ENCODE data around the gene JAKMIP3.

JAKMIP3 gene

DNA sequence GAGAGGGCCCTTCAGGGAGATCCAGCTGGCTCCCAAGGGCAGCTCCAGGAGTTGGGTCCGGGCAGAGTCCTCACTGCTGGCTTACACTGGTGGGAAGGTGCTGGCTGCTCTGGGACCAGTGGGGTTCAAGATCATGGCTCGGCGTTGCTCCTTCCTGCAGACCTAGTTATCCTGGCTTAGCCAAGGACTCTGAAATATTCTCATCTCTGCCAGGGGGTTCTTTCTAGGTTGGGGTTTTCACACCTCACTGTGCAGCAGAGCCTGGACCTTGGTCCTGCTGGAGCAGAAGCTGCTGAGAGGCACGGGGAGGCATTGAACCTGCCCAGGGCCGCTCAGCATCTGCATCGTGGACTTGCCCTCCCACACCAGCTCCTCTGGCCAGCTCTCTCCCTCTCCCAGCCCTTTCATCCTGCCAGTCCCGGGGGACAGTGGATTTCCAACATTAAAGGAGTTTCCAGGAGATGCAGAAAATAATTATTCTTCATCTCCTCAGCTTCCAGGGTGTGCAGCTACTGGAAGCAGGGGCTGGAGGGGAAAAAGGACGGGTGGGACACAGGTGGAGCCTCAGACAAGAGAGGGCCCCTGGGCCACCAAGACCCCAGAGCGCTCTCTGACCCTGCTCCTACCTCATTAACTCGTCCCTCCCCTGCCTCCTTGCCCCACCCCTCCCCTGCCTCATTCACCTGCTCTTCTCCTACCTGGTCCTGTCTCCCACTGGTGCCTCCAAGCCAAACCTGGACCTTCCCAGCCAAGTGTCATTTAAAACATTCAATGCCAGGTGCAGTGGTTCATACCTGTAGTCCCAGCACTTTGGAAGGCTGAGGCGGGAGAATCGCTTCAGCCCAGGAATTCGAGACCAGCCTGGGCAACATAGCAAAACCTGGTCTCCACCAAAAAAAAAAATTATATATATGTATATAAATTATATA is 42.5 kb downstream of the JAKMIP3 start:
- TF ChIP-seq, protein P1, sequence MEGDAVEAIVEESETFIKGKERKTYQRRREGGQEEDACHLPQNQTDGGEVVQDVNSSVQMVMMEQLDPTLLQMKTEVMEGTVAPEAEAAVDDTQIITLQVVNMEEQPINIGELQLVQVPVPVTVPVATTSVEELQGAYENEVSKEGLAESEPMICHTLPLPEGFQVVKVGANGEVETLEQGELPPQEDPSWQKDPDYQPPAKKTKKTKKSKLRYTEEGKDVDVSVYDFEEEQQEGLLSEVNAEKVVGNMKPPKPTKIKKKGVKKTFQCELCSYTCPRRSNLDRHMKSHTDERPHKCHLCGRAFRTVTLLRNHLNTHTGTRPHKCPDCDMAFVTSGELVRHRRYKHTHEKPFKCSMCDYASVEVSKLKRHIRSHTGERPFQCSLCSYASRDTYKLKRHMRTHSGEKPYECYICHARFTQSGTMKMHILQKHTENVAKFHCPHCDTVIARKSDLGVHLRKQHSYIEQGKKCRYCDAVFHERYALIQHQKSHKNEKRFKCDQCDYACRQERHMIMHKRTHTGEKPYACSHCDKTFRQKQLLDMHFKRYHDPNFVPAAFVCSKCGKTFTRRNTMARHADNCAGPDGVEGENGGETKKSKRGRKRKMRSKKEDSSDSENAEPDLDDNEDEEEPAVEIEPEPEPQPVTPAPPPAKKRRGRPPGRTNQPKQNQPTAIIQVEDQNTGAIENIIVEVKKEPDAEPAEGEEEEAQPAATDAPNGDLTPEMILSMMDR (IDR thresholded peaks at IDR 0.05; ENCODE audit: low read depth, low read length): no peak
- no peak overlapping the region for H3K4me3 ChIP-seq (ENCODE audit: low read depth, low read length)

DNA sequence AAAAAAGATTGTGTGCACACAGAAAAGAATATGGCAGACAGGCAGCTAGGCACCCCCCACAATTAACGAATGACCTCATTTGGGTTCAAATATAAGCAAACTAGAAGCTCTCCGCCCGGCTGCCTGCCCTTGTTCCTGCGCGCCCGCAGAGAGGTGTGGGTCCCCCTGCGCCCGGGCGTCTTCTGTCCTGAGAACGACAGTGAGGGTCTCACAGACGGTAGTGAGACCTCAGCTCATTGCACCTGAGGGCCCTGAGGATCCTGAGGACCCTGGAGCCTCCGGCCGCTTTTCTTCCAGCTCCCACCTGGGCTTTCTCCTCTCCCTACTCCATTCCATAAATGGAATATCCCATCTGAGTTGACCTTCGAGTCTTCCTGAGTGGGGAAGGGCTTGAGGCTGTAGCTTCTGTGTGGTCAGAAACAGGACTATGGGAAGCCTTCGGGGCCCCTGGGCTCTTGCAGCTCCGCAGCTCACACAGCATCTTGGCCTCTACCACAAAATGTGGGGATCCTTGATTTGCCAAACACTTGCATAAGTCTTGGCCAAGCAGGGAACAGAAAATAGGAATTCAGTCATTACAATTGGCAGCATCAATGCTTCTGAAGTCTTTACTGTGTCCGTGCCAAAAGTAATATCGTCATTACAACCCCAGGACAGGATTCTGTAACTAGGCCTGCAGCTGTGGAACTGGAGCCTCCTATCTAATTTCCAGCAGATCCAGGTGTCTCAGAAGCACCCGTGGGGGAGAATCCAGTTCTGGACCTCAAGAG is 43.8 kb downstream of the JAKMIP3 start:
- TF ChIP-seq, protein P1 (IDR thresholded peaks at IDR 0.05; ENCODE audit: low read depth, low read length): no peak
- no peak overlapping the region for H3K4me3 ChIP-seq (ENCODE audit: low read depth, low read length)

DNA sequence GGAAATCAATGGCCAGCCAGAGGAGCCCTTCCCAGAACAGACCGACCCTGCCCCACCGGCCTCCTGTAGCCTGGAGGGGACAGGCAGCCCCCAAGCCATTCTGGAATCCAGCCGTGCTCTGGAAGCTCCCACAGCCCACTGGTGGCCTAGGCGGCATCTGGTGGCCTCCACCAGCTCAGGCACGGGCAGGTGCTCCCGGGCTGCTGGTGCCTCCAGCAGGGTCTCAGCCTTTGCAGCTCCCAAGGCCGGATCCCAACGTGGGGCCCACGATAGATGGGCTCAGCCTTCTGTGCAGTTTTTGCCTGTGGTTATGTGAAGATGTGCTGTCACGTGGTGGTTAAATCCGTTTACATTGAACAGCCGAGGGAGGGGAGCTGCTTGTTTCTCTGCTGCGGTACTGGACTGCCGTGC is 44.4 kb downstream of the JAKMIP3 start:
- TF ChIP-seq, protein P1 (IDR thresholded peaks at IDR 0.05; ENCODE audit: low read depth, low read length): no peak
- H3K4me3 ChIP-seq (ENCODE audit: low read depth, low read length): no peak overlapping the region

DNA sequence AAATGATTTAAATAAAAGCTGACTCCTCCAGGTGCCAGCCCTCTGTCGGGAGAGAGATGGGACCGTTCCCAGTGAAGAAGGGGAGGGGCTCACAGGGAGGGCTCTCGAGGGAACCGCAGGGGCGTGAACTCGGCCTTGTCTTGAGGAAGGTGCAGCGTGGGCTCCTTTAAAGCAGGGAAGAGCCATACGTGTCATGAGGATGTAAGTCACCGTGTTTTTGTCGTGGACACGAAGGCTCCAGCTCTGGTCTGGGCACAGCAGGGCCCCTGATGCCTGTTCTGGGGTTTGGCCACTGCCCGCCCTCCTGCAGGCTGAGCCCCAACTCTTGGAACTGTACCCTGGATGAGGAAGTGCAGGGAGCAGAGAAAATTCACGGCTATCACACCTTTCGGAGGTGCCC is 45.0 kb downstream of the JAKMIP3 start:
- TF ChIP-seq, protein P1 (IDR thresholded peaks at IDR 0.05; ENCODE audit: low read depth, low read length): no peak
- H3K4me3 ChIP-seq (ENCODE audit: low read depth, low read length): no peak overlapping the region

DNA sequence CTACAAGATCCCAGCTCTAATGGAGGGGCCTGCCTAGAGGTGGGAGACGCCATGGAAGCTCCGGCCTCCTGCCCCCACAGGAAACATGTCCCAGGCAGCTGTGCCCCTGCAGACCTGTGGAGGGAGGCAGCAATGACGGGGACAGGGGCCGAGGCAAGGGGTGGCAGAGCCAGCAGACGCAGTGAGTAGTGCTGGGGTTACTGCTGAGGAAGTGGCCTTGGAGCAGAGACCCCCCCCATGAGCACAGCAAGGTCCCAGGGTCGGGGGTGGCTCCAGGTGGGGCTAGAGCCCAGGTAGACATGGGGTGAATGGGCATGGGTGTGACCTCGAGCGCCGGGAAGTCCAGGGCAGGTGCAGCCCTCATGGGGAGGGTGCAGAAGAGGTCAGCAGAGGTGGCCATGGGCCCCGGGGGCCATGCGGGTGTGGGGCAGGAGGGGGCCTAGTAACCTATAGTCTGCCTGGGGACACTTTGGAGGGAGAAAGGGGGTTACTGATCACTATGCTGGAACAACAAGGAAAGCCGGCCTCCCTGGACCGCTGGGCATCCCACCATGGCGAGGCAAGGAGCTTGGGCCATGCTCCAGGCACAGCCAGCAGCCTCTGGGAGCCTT is 45.5 kb downstream of the JAKMIP3 start:
- TF ChIP-seq, protein P1 (IDR thresholded peaks at IDR 0.05; ENCODE audit: low read depth, low read length): no peak
- no peak overlapping the region for H3K4me3 ChIP-seq (ENCODE audit: low read depth, low read length)

DNA sequence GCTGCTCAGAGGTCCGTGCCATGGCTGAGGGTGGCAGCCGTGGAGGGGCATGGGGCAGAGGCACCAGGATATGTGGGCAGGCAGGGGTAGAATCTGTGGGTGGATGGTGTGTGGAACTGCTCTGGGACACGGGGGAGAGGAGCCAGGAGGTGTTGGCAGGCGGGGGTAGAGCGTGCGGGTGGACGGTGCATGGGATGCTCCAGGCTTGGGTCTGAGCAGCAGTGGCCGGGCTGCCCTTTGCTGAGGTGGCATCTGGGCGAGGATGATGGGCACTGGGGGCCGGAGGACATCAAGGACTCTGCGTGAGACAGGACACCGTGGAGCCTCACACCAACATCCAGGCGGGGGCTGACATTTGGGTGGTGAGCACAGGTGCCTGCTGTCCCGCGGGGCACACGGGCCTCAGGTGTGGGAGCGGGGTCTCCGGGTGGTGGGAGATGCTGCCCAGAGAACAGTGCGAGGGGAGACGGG is 46.2 kb downstream of the JAKMIP3 start:
- no peak overlapping the region for H3K4me3 ChIP-seq (ENCODE audit: low read depth, low read length)
- TF ChIP-seq, protein P1 (IDR thresholded peaks at IDR 0.05; ENCODE audit: low read depth, low read length): no peak

Measured in WI38 (cell line).